Suppressor macrophage treated with lipopolysaccharide for 1 hour (primary cell): ENCODE measurements around the gene PALLD.

Source experiments
- DNase-seq, 3 donors: peaks; one replicate each; pipeline ENCODE4 v3.0.0-alpha.2; 2020 to 2022

Gene PALLD

DNA sequence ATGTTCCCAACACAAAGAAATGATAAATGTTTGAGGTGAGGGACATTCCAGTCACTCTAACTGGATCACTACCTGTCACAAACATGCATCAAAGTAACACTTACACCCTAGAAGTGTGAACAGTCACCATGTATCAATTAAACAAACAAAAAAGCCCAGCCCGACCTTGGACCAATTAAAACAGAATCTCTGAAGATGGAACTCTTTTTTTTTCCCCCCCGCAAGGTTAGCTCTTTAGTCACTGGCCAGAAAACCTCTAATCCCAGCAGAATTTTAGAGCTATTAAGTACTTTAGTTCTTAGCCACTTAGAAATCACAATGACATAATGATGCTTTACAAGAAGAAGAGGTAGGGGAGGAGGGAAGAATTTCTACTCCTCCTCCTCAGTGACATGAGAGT is 154.5 kb downstream of the PALLD start:
- no peak for DNase-seq

DNA sequence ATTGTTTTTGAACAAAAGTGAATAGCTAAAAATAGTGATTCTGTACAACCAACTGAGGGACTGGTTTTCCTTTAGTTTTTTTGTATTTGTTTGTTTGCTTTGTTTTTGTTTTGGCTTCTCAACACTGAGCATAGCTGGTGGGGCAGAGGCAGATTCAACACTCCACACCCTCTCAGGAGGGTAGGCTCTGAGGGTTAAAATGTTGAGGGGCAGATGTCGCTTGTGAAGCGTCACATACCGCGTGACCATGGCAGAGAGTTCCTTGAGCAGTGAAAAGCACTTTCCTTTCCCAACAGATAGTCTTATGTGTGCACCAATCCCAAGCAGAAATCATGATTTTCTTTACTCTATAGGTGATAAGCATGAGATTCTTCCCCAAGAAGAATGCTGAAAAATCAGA is 155.0 kb downstream of the PALLD start:
- DNase-seq = no peak

DNA sequence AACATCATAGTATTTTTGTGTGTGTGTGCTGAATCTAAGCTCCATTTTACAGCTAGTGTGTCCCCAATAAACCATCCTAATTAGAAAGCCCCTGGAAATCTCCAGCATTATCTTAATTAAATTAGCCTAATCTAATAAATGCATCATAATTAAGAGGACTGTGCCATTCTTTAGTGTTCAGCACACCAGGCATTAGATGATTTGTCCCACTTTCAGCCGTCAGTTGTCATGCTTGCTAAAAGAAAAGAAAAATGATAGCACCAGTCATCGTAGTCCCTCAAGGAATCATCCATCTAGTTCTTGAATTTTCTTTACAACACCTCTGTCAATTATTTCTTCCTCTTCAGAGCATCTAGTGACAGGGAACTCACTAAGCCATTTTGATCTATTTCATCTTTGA is 155.9 kb downstream of the PALLD start:
- no peak for DNase-seq

DNA sequence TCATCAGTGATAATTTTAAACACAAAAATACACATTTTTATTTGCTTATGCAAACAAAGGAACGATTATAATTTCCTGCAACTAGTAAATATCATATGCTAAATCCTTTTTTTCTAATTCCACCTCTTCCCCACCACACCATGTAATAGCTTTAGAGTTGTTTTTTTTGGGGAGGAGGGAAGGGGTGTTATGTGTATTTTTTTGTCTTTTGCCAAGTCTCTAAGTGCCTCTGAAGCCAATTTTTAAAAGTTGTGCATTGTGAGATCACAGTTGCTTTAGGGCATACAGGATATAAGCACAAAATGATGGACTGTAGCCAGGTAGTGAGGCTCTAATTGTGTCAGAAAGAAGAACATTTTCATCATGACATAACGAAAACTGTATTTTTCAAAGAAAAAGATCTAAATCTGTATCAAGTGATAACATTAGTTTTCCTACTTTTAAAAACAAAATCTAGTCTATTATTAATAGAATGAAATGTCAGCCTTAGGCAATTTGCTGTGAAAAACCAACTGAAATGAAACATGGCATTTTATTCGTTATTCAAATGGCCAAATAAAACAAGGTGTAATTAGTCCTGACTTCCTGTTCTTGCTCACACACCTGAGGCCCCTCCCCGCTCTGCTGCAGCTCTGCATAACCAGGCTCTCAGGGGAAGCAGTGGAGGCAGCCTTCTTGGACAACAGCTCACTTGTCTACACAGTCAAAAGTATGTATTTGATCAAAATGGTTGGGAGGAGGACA is 157.4 kb downstream of the PALLD start:
- DNase-seq = no peak

DNA sequence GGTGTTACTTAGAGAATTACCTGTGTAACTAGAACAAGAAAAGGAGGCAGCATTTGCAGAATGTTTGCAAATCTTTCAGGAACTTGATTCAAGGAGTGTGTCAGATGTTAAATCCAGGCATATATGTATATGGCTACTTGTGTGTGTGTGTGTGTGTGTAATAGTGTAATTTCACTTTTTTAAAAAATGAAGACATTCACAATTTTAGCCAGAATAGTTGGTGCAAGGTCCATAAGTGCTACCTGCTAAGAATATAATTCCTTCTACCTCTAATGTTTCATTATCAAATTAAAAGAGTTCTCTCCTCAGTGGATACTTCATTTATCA is 158.0 kb downstream of the PALLD start:
- DNase-seq = no peak

DNA sequence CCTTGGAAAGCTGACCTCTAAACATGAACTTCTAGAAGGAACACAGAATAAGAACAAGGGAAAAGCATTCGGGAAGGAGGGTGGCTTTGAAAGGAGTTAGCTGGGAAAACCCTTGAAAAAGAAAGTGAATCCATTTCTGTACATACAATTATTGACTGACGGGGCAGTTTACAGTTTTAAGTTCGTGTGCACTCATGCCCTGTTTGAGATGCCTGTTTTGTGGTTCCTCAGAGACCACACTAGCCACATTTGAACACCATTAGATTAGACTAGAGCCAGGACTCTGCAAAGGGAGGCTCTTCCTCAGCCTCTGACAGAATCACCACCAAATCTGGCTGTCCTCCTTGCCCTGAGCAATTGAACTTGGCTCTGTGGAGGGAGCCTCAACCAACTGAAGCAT is 158.3 kb downstream of the PALLD start:
- DNase-seq = no peak

DNA sequence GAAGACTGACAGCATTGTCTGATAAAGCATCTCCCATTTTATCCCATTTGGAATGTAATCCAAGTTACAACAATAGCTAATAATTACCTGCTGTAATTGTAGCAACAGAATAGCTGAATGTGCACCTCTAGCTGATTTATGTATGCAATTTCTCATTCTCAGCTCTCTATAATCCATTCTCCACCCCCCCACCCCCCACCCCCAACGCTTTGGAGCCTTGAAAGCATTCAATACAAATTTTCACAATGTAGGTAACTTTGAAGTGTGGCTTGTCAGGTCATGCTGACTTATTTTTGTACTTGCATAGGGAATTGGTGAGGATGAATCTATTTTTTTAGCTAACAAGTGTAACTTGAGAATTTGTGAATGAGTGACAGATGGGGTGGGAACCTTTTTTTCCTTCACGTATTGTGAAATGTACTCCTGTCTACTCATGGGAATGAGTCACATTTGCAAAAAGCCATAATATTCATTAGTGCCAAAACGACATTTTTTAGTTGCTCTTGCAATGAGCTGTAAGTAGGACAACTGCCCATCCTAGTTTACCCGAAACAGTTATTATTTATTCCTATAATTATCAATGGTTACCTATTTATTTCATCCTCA is 159.3 kb downstream of the PALLD start:
- DNase-seq = peak in 2 of 3 donors; percentile 35 to 45

DNA sequence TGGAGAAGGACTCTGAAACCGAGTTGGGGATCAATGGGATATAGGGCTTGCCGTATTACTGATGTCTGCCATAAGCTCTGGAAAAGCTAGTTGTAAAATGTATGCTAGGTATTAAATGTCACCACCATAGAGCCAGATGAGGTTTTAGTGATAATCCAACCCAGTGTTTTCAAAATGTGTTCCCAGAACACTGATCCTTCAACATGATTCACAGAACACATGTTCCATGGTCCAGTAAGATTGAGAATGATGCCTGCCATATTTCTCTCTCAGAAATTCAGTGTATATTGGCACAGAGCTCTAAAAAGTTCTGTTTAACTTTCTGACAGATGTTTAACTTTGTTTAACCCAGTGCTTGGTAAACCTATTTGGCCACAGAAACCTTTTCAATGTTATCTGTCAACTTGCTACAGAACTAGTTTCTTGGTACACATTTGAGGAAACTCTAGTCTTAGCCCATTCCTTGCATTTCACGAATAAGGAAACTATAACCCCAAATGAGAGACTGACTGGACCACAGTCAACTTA is 160.2 kb downstream of the PALLD start:
- no peak for DNase-seq

DNA sequence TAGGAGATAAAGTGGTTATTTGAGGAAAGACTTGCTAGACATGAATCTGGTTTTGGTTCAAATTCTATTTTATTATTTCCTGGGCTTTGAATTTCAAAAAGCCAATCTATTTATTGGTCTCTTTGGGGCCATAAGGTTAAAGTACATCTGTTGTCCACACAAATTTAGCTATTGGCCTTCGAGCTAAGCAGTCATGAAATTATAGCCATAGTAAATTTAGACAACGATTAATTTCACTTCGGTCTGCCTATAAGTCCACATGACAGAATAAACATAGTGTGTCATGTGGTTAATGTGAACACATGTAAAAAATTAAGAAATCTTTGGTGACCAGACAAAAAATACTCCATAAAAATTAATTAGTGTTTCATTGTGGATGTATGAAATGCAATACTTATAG is 161.9 kb downstream of the PALLD start:
- DNase-seq = no peak

DNA sequence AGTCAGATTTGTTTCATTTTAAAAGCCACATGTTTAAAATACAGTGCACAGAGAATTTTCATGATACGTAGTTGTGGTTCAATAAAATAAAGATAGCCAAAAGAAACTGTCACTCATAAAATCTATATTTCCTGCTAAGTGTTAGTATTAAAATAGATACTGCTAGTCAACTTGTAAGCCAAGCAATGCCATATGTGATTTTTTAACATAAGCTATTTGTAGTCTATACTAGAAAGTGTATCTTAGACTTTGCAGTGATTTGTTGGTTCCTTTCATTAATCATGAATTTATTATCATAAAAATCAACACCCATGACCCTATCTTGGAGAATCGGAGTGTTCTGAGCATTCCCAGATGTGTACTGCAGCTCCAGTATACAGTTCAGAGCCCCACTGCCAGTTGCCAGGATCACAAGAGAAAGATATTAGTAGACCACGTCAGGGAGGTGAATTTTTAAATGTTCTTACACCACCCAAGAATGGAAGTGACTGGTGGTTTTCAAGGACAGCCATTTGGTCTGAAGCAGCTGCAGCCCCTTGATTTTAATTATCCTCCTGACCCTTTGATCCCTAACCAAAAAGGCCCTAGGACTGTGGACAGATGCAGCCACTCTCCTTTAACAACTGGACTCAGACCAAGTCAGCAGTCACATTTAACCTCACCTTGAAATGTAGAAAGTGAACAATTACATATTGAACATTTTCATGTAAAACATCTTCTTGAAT is 163.1 kb downstream of the PALLD start:
- DNase-seq = no peak

DNA sequence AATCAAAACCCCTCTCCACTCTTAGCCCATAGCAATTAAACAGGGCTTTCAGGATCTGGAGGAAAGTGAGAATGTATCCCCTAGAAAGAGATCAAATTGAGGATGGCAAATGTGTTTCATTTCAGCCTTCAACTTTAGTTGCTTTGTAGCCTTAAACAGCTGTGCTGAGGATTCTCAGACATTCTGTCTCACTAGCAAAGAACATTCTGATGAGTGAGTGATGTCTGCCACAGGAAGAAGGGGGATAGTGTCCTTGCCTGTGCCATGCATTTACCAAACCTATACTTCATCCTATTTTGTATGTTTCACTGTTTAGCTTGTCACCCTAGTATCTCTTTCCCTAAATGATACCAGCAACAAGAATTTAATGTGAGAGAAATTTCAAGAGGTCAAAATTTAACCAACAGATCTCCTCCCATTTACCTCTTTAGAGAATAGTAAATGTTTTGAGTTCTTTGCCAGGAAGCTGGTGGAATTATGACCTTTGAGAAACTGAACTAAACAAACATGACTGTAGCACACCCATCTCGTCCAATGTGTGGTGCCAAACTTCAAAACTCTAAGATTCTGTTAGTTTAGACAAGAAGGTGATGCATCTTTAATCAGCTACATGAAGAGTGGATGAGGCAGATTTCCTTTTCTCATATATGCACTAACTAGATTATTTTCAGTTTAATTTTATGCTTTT is 165.6 kb downstream of the PALLD start:
- no peak for DNase-seq

DNA sequence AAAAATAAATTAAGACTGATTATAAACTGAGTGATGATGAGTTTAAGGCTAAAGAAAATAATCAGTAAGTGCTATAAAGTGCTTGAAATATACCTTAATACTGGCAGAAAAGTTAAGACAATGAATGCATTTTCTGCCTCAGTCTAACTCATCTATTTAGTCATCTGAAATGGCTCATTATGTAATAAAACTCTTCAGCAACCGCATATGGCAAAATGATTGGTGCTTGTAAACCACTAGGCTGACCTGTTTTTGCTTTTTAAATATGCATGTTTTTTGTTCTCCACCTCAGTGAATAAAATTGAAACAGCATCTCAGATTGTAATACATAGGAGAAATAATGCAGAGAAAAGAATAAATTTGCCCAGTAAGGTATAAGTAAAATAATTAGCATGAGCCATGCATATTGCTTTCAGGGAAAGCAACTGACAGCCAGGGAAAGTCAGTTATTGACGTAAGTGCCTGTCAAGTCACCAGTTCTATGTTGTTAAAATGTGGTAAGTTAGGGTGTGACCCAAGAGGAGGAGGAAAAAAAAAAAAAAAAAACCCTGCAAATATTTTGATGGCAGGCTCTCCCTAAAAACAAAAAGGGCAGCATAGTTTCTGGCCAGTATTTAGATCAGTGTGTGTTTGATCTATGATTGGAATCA is 167.5 kb downstream of the PALLD start:
- no peak for DNase-seq

DNA sequence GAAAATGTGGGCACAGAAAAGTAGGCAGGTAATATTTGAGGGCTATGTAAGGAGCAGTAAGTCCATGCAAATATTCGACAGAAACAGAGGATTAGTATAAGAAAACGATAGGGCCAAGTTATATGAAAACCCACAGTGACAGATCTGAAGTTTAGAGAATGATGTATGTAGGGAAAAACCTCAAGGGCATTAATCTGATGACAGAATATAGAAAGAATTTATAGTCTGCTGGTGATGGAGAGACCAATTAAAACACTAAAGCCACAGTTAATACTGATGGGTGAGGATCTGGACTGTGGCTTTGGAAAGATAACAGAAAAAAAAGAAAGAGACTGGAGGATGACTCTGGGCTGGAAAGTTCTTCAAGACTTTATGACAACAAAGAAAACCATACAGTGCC is 169.7 kb downstream of the PALLD start:
- no peak for DNase-seq

DNA sequence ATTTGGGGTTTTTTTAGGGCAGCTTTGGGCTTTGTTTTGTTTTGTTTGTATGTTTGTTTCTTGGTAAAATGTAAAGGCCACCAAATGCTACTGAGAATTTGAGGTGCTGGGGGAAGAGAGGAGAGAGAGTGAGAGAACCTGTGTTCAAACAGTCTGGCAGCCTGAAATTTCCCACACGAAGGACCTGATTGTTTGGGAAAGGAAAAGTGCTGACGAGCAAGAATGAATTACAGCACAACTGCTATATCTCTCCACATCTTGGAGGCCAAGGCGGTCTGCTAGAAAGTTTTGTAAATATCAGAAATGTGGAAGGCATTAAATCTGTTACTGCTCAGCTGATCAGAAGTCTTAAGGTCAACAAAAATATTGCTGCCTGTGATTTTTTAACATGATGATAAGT is 170.5 kb downstream of the PALLD start:
- DNase-seq = no peak

DNA sequence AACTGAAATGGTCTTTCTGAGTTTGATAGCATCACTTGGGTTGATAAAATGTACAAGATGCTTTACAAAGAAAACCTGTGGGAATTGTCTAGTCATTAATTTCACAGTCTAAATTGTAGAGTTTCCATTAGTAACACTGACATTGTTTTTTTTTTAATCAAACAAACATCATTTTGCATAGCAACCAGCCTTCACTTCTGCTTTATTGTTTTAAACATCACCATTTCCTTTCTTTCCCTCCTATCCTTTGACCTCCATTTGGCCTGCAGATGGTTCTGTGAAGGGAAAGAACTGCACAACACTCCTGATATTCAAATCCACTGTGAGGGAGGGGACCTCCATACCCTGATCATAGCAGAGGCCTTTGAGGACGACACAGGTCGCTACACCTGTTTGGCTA is 171.1 kb downstream of the PALLD start:
- DNase-seq = no peak

DNA sequence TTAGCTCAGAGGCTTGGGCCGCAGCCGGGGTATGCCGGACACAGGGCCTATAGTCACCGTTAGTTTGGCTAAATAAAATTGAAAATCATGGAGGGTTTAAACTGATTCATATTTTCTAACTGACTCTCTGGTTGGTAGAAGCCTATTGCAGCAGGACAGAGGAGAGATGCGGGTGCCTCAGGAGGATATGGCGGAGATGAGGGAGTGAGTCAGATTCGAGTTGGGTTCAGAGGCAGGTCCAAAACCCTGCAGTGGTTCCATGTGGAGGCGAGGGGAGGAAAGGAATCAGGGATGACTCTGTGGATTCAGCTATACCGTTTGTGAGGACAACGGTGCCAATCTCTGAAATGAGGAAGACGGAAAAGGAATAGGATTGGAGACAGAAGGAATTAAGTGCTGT is 176.6 kb downstream of the PALLD start:
- no peak for DNase-seq

DNA sequence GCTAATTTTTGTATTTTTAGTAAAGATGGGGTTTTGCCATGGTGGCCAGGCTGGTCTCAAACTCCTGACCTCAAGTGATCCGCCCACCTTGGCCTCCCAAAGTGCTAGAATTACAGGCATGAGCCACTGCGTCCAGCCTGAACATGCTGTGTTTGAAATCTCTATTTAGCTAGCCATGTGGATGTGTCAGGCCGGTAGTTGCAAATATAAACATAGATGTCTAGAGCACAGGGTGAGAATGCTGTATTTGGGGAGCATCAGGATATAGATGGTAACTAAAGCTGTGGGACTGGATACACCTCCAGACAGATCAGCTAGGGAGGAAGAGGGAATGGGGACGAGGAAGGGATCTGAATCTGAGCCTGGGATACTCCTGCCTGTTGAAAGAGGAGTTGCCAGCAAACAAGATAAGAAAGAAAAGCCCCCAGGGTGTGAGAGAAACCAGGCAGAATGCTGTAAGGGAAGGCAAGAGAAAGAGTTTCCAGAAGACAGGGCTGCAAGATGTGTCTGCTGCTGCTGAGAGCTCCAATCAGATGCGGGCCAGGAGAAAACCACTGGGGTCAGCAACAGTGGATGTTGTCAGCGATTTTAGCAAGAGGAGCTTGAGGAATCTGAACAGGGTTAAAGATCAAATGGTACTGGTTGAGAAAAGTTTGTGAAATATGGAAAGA is 177.4 kb downstream of the PALLD start:
- no peak for DNase-seq

DNA sequence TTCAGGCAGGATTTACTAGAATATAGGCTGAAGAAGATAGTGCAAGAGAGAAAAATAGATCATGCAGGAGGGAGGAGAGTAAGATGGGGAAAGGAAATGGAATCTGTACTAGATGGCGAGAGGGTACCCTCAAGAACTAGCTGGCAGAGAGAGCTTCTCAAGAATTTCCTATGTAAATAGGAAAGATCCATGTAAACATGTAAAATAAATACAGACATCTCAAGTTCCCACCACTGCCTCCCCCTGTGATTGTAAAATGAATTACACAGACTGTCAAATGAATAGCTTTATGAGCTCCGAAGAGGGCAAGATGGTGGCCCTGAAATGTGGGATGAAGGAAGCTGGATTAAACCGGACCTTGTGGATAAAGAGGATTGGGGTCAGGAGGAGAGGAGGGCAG is 178.0 kb downstream of the PALLD start:
- DNase-seq = no peak

DNA sequence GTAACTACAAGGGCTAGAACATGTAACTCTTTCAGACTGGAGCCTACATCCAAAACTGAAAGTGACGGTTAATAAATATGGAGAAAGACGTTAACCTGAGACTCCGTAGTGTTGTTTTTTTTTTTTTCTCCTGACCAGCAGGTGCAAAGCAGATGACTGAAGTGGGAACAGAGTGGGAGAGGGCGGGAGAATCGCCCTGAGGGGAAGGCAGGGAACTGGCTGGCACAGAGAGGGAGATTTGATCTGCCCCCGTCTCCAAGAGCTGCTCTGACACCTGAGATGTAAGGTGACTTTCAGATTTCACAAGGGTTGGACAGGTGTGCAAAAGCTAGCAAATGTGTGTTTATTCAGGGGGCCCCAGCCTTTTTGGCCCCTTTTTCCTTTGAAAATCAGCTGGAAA is 180.2 kb downstream of the PALLD start:
- no peak for DNase-seq

DNA sequence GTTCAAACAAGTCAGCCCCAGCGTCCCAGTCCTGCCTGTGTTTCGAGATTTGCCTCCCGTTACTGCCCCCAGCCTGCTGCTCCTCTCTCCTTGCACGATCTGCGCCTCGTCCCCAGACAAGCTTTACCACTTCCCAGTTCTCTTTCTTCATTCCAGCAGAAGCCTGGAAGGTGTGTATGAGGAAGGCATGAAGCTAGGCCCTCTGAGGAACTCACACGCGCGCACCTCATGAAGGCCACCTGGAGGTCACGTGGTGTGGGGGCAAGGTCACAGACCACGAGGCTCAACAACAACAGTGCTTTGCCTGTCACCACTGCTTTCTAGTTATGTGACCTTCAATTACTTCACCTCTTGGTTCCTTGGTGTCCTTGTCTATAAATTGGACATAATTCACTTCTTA is 181.0 kb downstream of the PALLD start:
- no peak for DNase-seq

DNA sequence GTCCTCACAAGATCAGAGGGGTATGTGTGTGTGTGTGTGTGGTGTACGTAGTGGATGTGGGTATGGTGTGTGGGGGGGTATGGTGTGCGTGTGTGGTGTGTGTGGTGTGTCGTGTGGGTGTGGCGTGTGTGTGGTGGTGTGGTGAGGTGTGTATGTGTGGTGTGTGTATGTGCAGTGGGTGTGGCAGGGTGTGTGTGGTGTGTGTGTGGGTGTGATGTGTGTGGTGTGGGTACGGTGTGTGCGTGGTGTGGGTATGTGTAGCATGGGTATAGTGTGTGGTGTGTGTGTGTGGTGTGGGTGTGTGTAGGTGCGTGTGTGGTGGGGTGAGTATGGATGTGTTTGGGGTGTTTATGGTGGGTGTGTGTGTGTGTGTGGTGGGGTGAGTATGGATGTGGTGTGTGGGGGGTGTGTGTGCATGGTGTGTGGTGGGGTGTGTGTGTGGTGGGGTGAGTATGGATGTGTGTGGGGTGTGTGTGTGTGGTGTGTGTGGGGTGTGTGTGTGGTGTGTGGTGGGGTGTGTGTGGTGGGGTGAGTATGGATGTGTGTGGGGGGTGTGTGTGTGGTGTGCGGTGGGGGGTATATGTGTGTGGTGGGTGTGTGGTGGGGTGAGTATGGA is 182.0 kb downstream of the PALLD start:
- DNase-seq = no peak

DNA sequence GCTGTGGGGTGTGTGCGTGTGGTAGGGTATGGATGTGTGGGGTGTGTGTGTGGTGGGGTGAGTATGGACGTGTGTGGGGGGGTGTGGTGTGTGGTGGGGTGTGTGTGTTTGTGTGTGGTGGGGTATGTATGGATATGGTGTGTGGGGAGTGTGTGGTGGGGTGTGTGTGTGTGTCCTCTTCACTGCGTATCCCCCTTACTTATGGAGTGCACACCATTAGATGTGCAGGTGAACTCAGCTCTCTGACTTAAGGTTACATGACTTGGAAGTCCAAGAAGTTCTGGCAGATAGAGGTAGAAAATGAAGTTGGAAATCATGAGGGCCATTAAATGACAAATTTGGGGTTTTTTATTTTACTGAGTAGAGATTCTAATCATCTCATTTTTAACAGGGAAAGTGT is 182.5 kb downstream of the PALLD start:
- no peak for DNase-seq
